Naive thymus-derived CD4-positive, alpha-beta T cell (primary cell): ENCODE measurements around the gene TAF5L. TPM values are rescaled to one million over a fixed set of nuclear protein-coding genes. Genes with fewer than 3 reads are reported as not detected.
A peak's percentile ranks its signal among the peaks of the same experiment; 100 is the strongest.
"Not testable (repeated sequence)": the region's sequence is repeated elsewhere in the genome, so short reads cannot be mapped to it uniquely, and the experiment has no call there.

ENCODE experiments used
- ATAC-seq: fragments of 150-1000 bp; cut with Tn5 transposase; 2 replicates; pipeline ENCODE4 v1.10.0; 2021; ENCODE audit warnings: mild to moderate bottlenecking, moderate library complexity
- CTCF ChIA-PET: fragments of 350-600 bp; sonication (Branson Sonifier 250); formaldehyde crosslinking; loops from one replicate; lab custom pipeline; 2021; ENCODE audit warnings: antibody characterized with exemption; lab: Charles Lee
- POLR2A ChIA-PET: fragments of 350-600 bp; sonication (Branson Sonifier 250); formaldehyde crosslinking; loops from one replicate; lab custom pipeline; 2021; ENCODE audit warnings: antibody characterized with exemption, inconsistent platforms; lab: Charles Lee
- DNase-seq, 9 donors: peaks; one replicate each; pipeline versions ENCODE4 v3.0.0 to v3.0.0-alpha.2; 2020 to 2022; ENCODE audit warnings: mixed read lengths in 1 of 9
- H3K27ac ChIP-seq: one replicate; pipeline ENCODE4 v1.7.0; 2013; ENCODE audit warnings: mild to moderate bottlenecking, low read depth, low read length, moderate library complexity
- H3K27me3 ChIP-seq, 2 donors: one replicate each; pipeline ENCODE4 v1.7.0; 2013; ENCODE audit warnings: low read length in 2 of 2, mild to moderate bottlenecking in 2 of 2, moderate library complexity in 2 of 2; ENCODE audit not compliant: control insufficient read depth in 2 of 2, insufficient read depth in 2 of 2
- H3K36me3 ChIP-seq, 3 experiments: 1 replicate in 2 of 3; 2 replicates in 1 of 3; pipeline ENCODE4 v1.7.0; 2013; ENCODE audit warnings: low read length in 3 of 3, mild to moderate bottlenecking in 3 of 3, moderate library complexity in 1 of 3; ENCODE audit not compliant: insufficient read depth in 3 of 3, control insufficient read depth in 2 of 3
- H3K4me1 ChIP-seq, 2 donors: one replicate each; pipeline ENCODE4 v1.7.0; 2013; ENCODE audit warnings: low read length in 2 of 2, mild to moderate bottlenecking in 2 of 2, moderate library complexity in 1 of 2; ENCODE audit not compliant: control insufficient read depth in 2 of 2, insufficient read depth in 2 of 2
- H3K4me3 ChIP-seq: 2 replicates; pipeline ENCODE4 v1.7.0; 2013; ENCODE audit warnings: mild to moderate bottlenecking, low read length
- H3K9me3 ChIP-seq, 3 experiments: 1 replicate in 2 of 3; 2 replicates in 1 of 3; pipeline ENCODE4 v1.7.0; 2013; ENCODE audit warnings: low read length in 3 of 3; ENCODE audit not compliant: control insufficient read depth in 2 of 3
- H3K27ac Mint-ChIP-seq, 9 donors: one replicate each; pipeline ENCODE4 v1.8.0; 2020 to 2022; ENCODE audit warnings: mixed read lengths in 9 of 9, mild to moderate bottlenecking in 8 of 9, moderate library complexity in 5 of 9, inconsistent platforms in 2 of 9
- H3K27me3 Mint-ChIP-seq, 5 donors: one replicate each; pipeline ENCODE4 v1.8.0; 2021 to 2022; ENCODE audit warnings: mixed read lengths in 5 of 5, mild to moderate bottlenecking in 1 of 5
- H3K36me3 Mint-ChIP-seq, 5 donors: one replicate each; pipeline ENCODE4 v1.8.0; 2020 to 2022; ENCODE audit warnings: mixed read lengths in 5 of 5, mild to moderate bottlenecking in 3 of 5, inconsistent platforms in 1 of 5
- H3K4me1 Mint-ChIP-seq, 7 donors: one replicate each; pipeline ENCODE4 v1.8.0; 2020 to 2022; ENCODE audit warnings: mixed read lengths in 7 of 7, mild to moderate bottlenecking in 3 of 7, inconsistent platforms in 1 of 7
- H3K4me3 Mint-ChIP-seq, 10 donors: one replicate each; pipeline ENCODE4 v1.8.0; 2020 to 2022; ENCODE audit warnings: mild to moderate bottlenecking in 10 of 10, mixed read lengths in 10 of 10, moderate library complexity in 6 of 10, inconsistent platforms in 2 of 10
- H3K9me3 Mint-ChIP-seq, 11 donors: one replicate each; pipeline ENCODE4 v1.8.0; 2020 to 2022; ENCODE audit warnings: mixed read lengths in 11 of 11, mild to moderate bottlenecking in 4 of 11, inconsistent platforms in 1 of 11, moderate library complexity in 1 of 11
- intact Hi-C, 2 donors: fragments of 100-400 bp; cut with micrococcal nuclease; formaldehyde crosslinking; loops; one replicate each; pipeline ENCODE4 v1.15.1; 2023
- polyA plus RNA-seq, 2 donors: library from polyadenylated mRNA; unstranded; fragments of 300-500 nt; fragmentation: Illumina TruSeq; gene quantifications; one replicate each; pipeline ENCODE4 v1.2.3, GENCODE V29; 2021
- total RNA-seq, 6 experiments: library from RNA in 5 of 6; stranded (reverse) in 5 of 6; gene quantifications; 1 replicate in 5 of 6; 2 replicates in 1 of 6; pipeline ENCODE4 v1.2.3 and lab custom pipeline; 2021 to 2026

TAF5L gene
- total and polyA plus RNA-seq, 7 experiments from 2014 or later: 4.7 to 27.2 (median 19.7) TPM

- H3K4me1 ChIP-seq: no peaks in the 10 kb centered on the region
- no peaks in the 10 kb centered on the region for H3K9me3 ChIP-seq
- Mint-ChIP-seq H3K27me3 (no peaks in the 10 kb centered on the region), H3K4me3 (no peak overlapping the region), H3K9me3 (no peaks in the 10 kb centered on the region), H3K4me1 (peaks cover 0 to 11% (median 7%) of the 10 kb centered on the region in 7 donors), H3K36me3 (peaks cover 12 to 70% (median 42%) of the 10 kb centered on the region in 5 donors), H3K27ac (peak overlapping the region in 2 of 9 donors; percentile 23 to 37)
- no peaks in the 10 kb centered on the region for H3K27me3 ChIP-seq
- ATAC-seq (no peak), DNase-seq (no peak)
- POLR2A ChIA-PET: no interaction called here
- no peak overlapping the region for H3K27ac ChIP-seq
- H3K36me3 ChIP-seq: peaks cover 10 to 44% (median 16%) of the 10 kb centered on the region in 3 experiments
- H3K4me3 ChIP-seq: no peak overlapping the region
- CTCF ChIA-PET: no interaction called here
- intact Hi-C loops: no loop called here
Measured at GRCh38 chr1:229597877-229598276, 28.0 kb downstream of the TAF5L start.

GRCh38 chr1:229596925-229597699 is 28.8 kb downstream of the TAF5L start:
- Mint-ChIP-seq H3K4me1 (peaks cover 0 to 11% (median 7%) of the 10 kb centered on the region in 7 donors), H3K9me3 (no peaks in the 10 kb centered on the region), H3K27ac (peak overlapping the region in 1 of 9 donors; percentile 23), H3K4me3 (no peak overlapping the region), H3K27me3 (no peaks in the 10 kb centered on the region), H3K36me3 (peaks cover 4 to 66% (median 35%) of the 10 kb centered on the region in 5 donors)
- ATAC-seq: no peak
- POLR2A ChIA-PET: no interaction called here
- Histone ChIP-seq H3K27ac (no peak overlapping the region), H3K4me3 (no peak overlapping the region), H3K27me3 (no peaks in the 10 kb centered on the region), H3K9me3 (no peaks in the 10 kb centered on the region), H3K4me1 (no peaks in the 10 kb centered on the region), H3K36me3 (peaks cover 2 to 40% (median 11%) of the 10 kb centered on the region in 3 experiments)
- CTCF ChIA-PET: no interaction called here
- DNase-seq: no peak
- intact Hi-C loops: no loop called here

GRCh38 chr1:229595876-229596275 is 30.0 kb downstream of the TAF5L start:
- POLR2A ChIA-PET, ATAC-seq, H3K27me3 ChIP-seq, DNase-seq, CTCF ChIA-PET, H3K27ac Mint-ChIP-seq, H3K27ac ChIP-seq, H3K9me3 ChIP-seq, H3K4me3 Mint-ChIP-seq, intact Hi-C loops, H3K4me1 ChIP-seq, H3K9me3 Mint-ChIP-seq, H3K4me3 ChIP-seq, H3K27me3 Mint-ChIP-seq: not testable (repeated sequence)
- peaks cover 0 to 30% (median 8%) of the 10 kb centered on the region in 3 experiments for H3K36me3 ChIP-seq
- Mint-ChIP-seq H3K4me1 (peaks cover 0 to 11% (median 6%) of the 10 kb centered on the region in 7 donors), H3K36me3 (peaks cover 4 to 58% (median 25%) of the 10 kb centered on the region in 5 donors)

- Histone ChIP-seq H3K27me3 (no peaks in the 10 kb centered on the region), H3K4me1 (no peaks in the 10 kb centered on the region), H3K36me3 (peaks cover 0 to 24% (median 8%) of the 10 kb centered on the region in 3 experiments), H3K4me3 (no peak overlapping the region), H3K27ac (no peak overlapping the region), H3K9me3 (no peaks in the 10 kb centered on the region)
- no peak overlapping the region for H3K27ac Mint-ChIP-seq
- ATAC-seq (no peak), DNase-seq (no peak)
- intact Hi-C loops: no loop called here
- no peak overlapping the region for H3K4me3 Mint-ChIP-seq
- CTCF ChIA-PET: no interaction called here
- peaks cover 0 to 6% (median 4%) of the 10 kb centered on the region in 7 donors for H3K4me1 Mint-ChIP-seq
- no peaks in the 10 kb centered on the region for H3K9me3 Mint-ChIP-seq
- H3K27me3 Mint-ChIP-seq: no peaks in the 10 kb centered on the region
- POLR2A ChIA-PET: no interaction called here
- H3K36me3 Mint-ChIP-seq: peaks cover 0 to 51% (median 19%) of the 10 kb centered on the region in 5 donors
Measured at GRCh38 chr1:229594227-229595008, 31.5 kb downstream of the TAF5L start.

- Mint-ChIP-seq H3K27ac (no peak overlapping the region), H3K4me1 (peaks cover 0 to 4% (median 1%) of the 10 kb centered on the region in 7 donors), H3K9me3 (no peaks in the 10 kb centered on the region), H3K4me3 (no peak overlapping the region), H3K27me3 (no peaks in the 10 kb centered on the region), H3K36me3 (peaks cover 0 to 49% (median 19%) of the 10 kb centered on the region in 5 donors)
- no peak for ATAC-seq
- Histone ChIP-seq H3K9me3 (no peaks in the 10 kb centered on the region), H3K36me3 (peaks cover 0 to 24% (median 8%) of the 10 kb centered on the region in 3 experiments), H3K4me1 (no peaks in the 10 kb centered on the region), H3K27me3 (no peaks in the 10 kb centered on the region), H3K4me3 (no peak overlapping the region), H3K27ac (no peak overlapping the region)
- intact Hi-C loops: no loop called here
- no peak for DNase-seq
- POLR2A ChIA-PET: no interaction called here
- CTCF ChIA-PET: no interaction called here
Measured at GRCh38 chr1:229593800-229594199, 32.1 kb downstream of the TAF5L start.

GRCh38 chr1:229590119-229590518 is 35.8 kb downstream of the TAF5L start:
- Mint-ChIP-seq H3K27ac (no peak overlapping the region), H3K36me3 (peaks cover 0 to 34% (median 2%) of the 10 kb centered on the region in 5 donors), H3K4me3 (no peak overlapping the region), H3K9me3 (no peaks in the 10 kb centered on the region), H3K27me3 (no peaks in the 10 kb centered on the region), H3K4me1 (no peaks in the 10 kb centered on the region)
- no peaks in the 10 kb centered on the region for H3K4me1 ChIP-seq
- ChIA-PET CTCF (no interaction called here), POLR2A (interaction anchor here (1.0 kb wide), 1 partner anchor 11 kb away, joined by 4 read pairs; no protein-coding TSS in a partner anchor)
- ATAC-seq: no peak
- H3K27ac ChIP-seq: no peak overlapping the region
- H3K27me3 ChIP-seq: no peaks in the 10 kb centered on the region
- H3K4me3 ChIP-seq: no peak overlapping the region
- no peaks in the 10 kb centered on the region for H3K9me3 ChIP-seq
- no peak for DNase-seq
- intact Hi-C loops: no loop called here
- H3K36me3 ChIP-seq: peaks cover 0 to 19% (median 8%) of the 10 kb centered on the region in 3 experiments
